Measurements from ENCODE around the gene FERMT1. TPM values are rescaled to one million over a fixed set of nuclear protein-coding genes. Genes with fewer than 3 reads are reported as not detected.

Gene FERMT1
- total and polyA plus RNA-seq, 2 of the 13 experiments (the other 11 are each of a cell fraction or from before 2014, with no cell fraction given) = 15.8 to 29.5 TPM

DNA sequence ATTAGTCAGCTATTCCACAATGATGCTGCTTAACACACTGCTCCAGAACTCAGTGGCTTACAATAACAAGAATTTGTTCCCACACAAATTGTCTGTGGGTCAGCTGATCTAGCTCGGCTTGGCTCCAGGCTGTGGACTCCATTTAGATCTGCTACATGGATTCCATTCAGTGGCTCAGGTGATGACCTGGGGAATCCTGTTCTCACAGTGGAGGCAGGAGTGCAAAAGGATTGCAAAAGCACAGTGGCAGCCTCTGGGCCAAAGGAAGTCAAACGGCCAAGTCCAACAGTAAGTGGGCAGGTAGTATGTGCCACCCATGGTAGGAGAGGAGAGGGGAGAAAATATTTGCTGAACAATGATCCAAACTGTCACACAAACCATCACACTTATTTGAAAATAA is 53.2 kb downstream of the FERMT1 start (continued):
- TF ChIP-seq, protein P1, sequence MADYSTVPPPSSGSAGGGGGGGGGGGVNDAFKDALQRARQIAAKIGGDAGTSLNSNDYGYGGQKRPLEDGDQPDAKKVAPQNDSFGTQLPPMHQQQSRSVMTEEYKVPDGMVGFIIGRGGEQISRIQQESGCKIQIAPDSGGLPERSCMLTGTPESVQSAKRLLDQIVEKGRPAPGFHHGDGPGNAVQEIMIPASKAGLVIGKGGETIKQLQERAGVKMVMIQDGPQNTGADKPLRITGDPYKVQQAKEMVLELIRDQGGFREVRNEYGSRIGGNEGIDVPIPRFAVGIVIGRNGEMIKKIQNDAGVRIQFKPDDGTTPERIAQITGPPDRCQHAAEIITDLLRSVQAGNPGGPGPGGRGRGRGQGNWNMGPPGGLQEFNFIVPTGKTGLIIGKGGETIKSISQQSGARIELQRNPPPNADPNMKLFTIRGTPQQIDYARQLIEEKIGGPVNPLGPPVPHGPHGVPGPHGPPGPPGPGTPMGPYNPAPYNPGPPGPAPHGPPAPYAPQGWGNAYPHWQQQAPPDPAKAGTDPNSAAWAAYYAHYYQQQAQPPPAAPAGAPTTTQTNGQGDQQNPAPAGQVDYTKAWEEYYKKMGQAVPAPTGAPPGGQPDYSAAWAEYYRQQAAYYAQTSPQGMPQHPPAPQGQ (CRISPR knock-in tag; IDR thresholded peaks at IDR 0.05; ENCODE audit: borderline replicate concordance) = no peak
- TF ChIP-seq MATR3 (CRISPR knock-in tag; IDR thresholded peaks at IDR 0.05) = no peak
- TF ChIP-seq SMARCE1 (IDR thresholded peaks at IDR 0.05; ENCODE audit: borderline replicate concordance) = no peak
- no peak for TF ChIP-seq SUZ12 (IDR thresholded peaks at IDR 0.05; ENCODE audit: low read depth, low read length)
- TF ChIP-seq ZNF343 (CRISPR knock-in tag; IDR thresholded peaks at IDR 0.05) = no peak
- no peak for TF ChIP-seq FIP1L1 (IDR thresholded peaks at IDR 0.05; ENCODE audit: borderline replicate concordance, insufficient read depth, low read depth, low read length)
- no peak for TF ChIP-seq REXO4 (CRISPR knock-in tag; IDR thresholded peaks at IDR 0.05; ENCODE audit: borderline replicate concordance)

DNA sequence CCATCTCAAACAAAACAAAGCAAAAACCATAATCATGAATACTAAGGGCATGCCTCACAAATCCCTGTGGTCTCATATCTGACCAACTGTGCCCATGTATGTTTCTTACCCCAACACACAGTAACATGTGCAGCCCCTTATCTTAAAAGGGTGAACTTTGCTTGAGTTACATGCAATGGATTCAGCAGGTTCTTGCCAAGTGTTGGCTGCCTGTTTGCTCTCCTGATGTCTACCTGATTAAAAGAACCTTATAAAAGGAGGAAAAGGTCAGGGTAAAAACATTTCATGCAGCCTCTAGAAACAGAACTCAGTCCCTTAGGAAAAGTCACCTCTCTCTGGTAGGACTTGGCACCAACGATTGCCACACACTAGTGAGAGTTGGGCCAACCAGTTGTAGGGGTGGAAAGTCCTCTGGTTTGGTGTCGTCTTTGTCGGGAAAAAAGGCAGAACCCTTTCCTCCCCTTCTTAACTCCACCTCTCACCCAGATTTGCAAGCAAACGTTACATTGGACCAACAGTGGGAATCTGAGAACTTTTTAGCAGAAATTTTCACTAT is 55.0 kb downstream of the FERMT1 start:
- TF ChIP-seq TBP (CRISPR knock-in tag; IDR thresholded peaks at IDR 0.05) (no peak), CEBPB (IDR thresholded peaks at IDR 0.05; ENCODE audit: borderline replicate concordance, low read depth, low read length) (peak; percentile 77; the same call in 1 of the 2 replicates)
- WGBS (ENCODE audit: low lambda C conversion rate) = 31% methylated on average over 4 of the region's 4 CpGs
- Histone ChIP-seq H3K9ac (ENCODE audit: insufficient read depth, low read depth, low read length) (no peak overlapping the region), H2AFZ (ENCODE audit: low read length) (no peak overlapping the region), H3K4me1 (ENCODE audit: insufficient read depth, low read length) (no peaks in the 10 kb centered on the region), H3K9me3 (ENCODE audit: low read length) (no peaks in the 10 kb centered on the region), H3K4me2 (ENCODE audit: low read depth, low read length) (no peak overlapping the region), H3K27me3 (ENCODE audit: control insufficient read depth in 1 of 2, insufficient read depth in 2 of 2, low read length in 2 of 2) (no peaks in the 10 kb centered on the region), H3K4me3 (replicated peaks in 1 of 3; ENCODE audit: insufficient read depth in 1 of 3, low read depth in 2 of 3, low read length in 3 of 3) (no peak overlapping the region), H3K36me3 (replicated peaks in 1 of 2; ENCODE audit: control insufficient read depth in 1 of 2, insufficient read depth in 2 of 2, low read length in 2 of 2) (peaks cover 0 to under 1% of the 10 kb centered on the region in 2 experiments; a peak in 1 of 5 replicates), H3K79me2 (ENCODE audit: insufficient read depth, low read length) (no peaks in the 10 kb centered on the region), H3K27ac (ENCODE audit: extremely low read length, insufficient read depth, low read length) (no peak overlapping the region), H4K20me1 (ENCODE audit: insufficient read depth, low read length) (no peaks in the 10 kb centered on the region)
- intact Hi-C loops (cut with micrococcal nuclease; ENCODE audit: unreplicated experiment) (no loop called here), in situ Hi-C loops (cut with HindIII; ENCODE audit: extremely low pct_ligation_motif_present, low pct_unique_long_range_greater_than_20kb) (no loop called here)
- no TSS peak for BruUV-seq (replicated peaks)
- FAIRE-seq = peak; percentile 54
- ChIA-PET POLR2A (no interaction called here), CTCF (ENCODE audit: low intra/inter-chr PET ratio, low total read pairs) (no interaction called here)
- peak; percentile 45 for ATAC-seq
- DNase-seq (ENCODE audit: low spot score) = no peak
